GM18873 (cell line): ENCODE measurements around the gene SLC43A3.
A peak's percentile ranks its signal among the peaks of the same experiment; 100 is the strongest.

Source experiments
- ATAC-seq: cut with Tn5 transposase; IDR thresholded peaks from one replicate; pipeline ENCODE4 v1.9.1; 2021; ENCODE audit warnings: mild to moderate bottlenecking, moderate library complexity, moderate number of reproducible peaks; ENCODE audit not compliant: unreplicated experiment, low FRiP score

The SLC43A3 gene

GRCh38 chr11:57430952-57431351, 4.0 kb upstream of the SLC43A3 start:
- no peak for ATAC-seq

DNA sequence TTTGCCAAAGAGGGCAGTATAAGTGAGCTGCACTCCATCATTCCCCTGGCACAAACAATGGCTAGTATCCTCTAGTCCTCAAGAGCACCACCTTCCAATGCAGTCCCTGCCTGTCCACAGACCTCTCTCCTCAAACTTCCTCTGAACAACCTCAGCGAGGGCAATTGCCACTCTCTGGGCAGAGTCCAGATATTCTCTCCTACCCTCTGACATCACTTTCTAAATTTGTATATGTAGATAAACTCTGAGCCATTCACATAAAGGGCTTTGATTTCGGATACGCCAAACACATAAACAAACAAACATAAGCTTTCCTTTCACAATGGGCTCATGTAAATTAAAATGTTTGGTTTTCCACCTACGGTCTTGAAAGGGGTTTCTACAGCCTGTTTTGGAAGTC, 3.0 kb upstream of the SLC43A3 start:
- no peak for ATAC-seq

- no peak for ATAC-seq
Observed at GRCh38 chr11:57428643-57429042, 1.7 kb upstream of the SLC43A3 start.

DNA sequence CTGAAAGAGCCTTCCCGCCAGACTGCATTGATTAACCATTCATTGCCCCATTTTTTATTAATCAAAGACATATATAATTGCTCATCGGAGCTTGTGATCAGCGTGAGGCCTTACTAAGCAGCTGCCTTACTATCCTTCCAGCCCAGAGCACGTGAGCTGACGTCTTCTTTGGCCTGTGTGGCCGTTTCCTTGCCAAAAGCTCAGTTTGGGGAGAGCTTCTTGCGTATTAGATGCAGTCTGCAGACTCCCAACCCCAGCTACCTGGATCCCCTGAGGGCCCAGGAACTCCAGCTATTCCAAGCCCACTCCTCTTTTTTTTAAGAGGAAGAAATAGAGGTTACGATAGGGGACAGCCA, 784 bp upstream of the SLC43A3 start:
- ATAC-seq, result no peak

DNA sequence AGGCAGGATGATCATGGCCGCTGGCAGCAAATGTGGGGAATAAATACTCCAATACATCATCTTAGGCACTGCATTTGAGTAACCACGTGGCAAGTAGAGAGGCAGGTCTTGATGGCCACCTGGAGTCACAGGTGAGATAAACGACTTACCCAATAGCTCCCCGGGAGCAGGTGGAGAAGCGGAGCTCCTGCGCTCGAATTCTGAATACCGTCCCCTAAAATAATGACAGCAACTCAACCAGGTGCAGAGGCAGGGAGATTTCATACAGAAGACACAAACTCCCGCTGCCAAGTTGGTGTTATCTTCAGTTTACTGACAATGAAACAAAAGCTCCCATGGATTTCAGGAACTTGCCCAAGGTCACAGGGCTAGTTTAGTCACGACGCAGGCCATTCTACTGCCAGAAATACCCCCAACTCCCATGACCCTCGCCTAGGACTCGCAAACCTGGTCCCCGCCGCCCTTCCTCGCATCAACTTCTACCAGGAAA, 437 bp downstream of the SLC43A3 start:
- no peak for ATAC-seq

DNA sequence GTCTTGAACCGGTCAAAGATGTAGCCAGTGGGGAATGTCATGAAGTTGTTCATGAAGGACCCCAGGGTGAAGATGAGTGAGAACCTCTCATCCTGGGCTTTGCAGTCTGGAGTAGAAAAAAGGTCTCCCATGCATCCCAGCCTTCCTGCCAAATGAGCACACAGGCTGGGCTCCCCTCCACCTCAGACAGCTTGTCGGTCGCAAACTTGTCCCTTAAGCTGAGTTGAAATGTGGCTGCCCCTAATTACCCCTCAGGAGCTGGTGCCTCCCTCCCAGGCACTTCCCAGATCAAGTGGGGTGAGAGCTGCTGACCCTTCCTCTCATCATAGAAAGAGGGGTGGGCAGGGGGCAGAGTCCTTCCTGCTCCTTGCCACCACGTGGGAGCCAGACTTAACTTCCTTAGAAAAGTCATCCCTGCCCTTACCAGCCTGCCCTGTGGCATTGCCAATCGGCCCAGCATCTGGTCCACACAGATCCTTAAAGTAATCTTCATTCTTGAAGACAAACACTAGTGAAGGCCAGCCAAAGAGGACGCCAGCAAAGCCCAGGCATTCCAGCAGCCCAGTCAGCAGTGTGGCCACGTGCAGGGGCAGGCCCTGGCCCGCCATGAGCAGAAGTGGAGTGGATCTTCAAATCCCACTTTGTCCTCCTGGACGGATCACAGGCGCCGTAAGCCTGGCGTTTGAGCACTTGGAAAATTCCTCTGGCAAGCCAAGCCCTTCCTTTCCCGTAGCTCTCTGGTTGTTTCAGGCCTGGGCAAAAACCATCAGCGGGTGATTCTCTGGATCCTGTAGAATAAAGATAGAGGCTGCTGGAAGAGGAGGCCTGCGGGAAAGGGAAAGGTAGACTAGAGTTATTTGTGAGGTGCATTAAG, 1.1 kb downstream of the SLC43A3 start:
- no peak for ATAC-seq

DNA sequence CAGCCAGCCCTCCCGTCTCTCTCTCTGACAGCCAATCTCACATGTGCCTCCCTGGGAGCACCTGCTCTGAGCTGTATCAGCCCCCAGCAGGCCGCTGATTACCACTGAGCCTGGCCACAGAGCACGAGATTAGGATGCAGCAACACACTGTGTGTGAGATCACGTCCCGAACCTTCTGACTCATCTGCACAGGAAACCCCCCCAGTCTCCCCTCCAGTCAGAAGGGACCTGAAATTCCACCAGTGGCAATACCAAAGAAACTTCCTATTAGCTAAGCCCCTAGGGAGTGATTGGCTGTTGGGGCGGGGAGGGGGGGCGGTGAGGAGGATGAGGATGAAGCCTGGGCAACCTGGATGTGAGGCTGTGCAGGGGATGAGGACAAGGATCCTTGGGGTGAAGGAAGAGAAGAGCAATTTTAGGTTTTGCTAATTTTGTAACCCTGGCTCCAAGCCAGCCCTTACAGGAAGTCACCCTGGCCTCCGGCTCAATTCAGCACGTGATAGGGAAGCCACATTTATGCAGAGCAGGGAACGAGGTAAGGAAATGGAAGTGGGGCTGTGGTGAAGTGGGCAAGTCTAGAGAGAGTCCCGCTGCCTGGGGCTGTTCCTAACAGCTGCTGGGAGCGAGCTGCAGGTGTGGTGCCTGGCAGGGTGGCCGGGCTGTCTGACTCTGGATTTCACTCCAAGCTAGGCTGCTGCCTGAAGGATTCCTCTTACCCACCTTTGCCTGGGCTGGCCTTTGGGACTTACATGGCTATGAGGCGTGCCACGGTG, 1.9 kb downstream of the SLC43A3 start:
- ATAC-seq, result peak; percentile 97

GRCh38 chr11:57424137-57424791, 2.7 kb downstream of the SLC43A3 start:
- ATAC-seq, result no peak

DNA sequence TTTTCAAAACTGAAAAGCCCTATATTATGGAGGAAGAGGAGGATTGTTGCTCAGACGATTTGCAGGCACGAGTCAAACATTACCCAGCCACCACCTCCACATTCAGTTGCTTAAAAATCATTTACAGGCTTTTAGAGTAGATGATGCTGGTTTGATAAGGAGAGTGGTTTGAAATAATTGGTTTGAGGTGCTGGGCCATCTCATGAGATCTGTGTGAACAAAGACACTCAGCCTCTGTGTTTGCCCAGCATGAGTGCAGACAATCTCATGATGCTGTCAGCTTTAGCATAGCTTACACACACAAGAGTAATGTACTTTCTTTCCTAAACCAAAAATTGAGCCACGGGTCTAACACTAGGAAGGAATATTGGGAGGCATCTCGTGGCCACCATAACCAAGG, 4.3 kb downstream of the SLC43A3 start:
- no peak for ATAC-seq

DNA sequence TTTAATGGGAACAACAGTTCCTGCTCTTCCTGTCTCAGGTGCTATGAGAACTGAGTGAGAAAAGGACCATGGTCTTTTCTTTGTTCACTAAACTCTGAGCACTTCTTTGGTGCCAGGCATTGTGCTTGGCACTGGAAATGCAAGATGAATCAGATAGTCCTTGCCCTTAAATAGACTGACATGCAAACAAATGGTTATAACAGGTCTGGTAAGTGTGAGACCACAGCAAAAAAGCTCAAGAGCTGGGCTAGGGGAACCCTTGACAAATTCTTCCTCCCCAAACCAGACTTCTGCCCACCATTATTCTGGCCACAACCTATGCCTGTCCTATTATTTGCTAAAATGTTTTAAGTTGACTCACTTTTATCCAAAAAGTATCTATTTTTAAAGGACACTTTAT, 5.1 kb downstream of the SLC43A3 start:
- no peak for ATAC-seq

DNA sequence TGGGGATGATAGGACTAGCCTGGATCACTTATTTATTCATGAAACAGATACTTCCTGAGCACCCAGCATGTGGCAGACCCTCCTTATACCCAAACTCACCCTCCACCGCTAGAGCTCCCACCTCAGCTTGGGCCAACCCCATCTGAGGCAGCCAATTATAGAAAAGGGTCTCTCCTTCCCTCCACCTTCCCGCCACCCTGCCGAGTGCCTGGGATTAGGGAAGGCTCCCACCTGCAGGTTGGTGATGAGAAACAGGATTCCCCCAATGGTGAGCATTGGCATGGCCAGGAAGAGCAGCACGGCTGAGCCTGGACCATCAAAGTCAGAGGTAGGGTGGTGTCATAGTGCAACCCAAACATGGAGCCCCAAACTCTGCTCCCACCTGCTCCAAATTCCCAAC, 5.9 kb downstream of the SLC43A3 start:
- ATAC-seq, result no peak

- no peak for ATAC-seq
Observed at GRCh38 chr11:57419146-57419545, 7.8 kb downstream of the SLC43A3 start.

DNA sequence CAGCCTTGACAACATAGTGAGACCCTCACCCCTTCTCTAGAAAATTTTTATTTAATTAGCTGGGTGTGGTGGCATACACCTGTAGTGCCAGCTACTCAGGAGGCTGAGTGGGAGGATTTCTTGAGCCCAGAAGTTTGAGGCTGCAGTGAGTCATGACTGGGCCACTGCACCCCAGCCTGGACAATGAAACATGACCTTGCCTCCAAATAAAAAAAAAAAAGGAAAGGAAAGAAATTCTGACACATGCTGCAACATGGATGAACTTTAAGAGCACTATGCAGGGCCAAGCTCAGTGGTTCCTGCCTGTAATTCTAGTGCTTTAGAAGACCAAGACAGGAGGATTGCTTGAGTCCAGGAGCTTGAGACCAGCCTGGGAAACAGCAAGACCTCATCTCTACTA, 8.8 kb downstream of the SLC43A3 start:
- no peak for ATAC-seq

DNA sequence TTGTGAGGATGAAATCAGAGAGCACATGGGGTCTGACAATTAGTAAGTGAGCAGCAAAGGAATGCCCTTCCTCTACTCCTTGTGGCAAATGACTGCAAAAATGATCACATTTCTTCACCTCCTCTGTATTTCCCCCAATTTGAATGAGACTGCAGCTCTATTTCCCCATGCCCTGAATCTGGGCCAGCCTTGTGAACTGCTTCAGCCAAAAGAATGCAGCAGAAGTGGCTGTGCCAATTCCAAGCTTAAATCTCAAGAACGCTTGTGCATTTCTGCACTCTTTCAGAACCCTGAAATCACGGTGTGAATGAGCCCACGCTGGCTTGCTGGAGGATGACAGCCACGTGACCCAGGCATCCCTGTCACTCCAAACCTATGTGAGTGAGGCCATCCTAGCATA, 9.9 kb downstream of the SLC43A3 start:
- no peak for ATAC-seq

- ATAC-seq, result no peak
Observed at GRCh38 chr11:57416436-57416835, 10.5 kb downstream of the SLC43A3 start.

DNA sequence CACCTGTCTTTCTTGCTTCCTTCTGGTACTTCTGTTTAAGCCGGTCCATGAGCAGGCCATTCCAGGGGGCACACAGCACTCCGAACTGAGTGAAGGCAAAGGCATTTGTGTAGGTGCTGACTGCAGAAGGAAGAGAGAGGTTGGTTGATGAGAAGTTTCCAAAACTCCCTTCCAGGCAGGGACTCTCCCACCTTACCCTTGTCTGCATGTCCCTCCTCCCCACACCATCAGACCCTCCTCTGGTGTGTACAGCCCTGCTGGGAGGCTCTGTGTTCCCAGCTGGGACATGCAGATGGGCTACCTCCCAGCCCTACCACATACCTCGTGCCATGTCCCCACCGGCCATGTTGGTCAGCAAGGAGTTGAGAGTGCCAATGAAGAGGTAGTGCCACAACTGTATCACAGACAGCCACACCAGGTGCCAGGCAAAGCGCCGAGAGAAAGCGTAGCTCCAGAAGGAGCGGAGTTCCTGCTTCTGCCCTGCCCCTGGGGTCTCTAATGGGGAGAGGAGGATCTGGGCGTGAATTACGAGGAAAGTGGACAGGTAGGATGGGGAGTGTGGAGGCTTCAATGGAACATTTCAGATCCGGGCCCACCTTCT, 12.2 kb downstream of the SLC43A3 start:
- ATAC-seq, result no peak

DNA sequence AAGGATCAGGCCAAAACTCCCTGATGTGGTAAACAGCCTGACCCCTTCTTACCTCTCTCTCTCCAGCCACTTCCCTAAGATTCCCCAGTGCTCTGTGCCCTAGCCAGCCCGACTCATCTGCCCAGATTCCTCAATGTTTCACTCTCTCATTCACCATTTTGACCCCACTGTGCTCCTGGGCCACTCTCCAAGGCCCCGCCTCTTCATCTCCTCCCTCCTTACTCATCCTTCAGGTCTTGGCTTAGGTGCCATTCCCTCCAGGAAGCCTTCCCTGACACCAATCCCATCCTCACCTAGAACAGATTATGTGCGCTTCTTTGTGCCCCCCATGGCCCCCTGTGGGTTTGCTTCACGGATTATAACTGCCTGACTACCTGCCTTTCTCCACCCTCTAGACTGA, 13.2 kb downstream of the SLC43A3 start:
- no peak for ATAC-seq

- ATAC-seq, result no peak
Observed at GRCh38 chr11:57410287-57410686, 16.6 kb downstream of the SLC43A3 start.

- ATAC-seq, result no peak
Observed at GRCh38 chr11:57409321-57410100, 17.4 kb downstream of the SLC43A3 start.

DNA sequence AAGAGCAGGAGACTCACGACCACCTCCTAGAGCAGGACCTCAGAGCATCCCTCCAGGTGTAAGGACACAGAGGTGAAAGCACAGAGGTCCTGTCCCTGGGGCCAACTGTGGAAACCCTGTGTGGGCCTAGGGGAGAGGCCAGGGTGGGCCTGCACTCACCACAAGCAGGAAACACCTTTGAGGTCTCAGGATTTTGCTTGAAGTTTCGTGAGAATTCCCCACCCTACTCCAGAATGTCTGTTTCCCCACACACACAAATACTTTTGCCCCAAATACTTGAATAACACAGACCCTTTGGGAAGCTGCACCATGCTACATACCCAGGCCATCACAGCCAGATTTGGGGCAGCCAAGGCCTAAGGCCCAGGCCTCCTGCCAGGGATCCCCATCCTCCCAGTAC, 18.1 kb downstream of the SLC43A3 start:
- ATAC-seq, result no peak
